ENCODE results near the gene SYT7.

Gene SYT7

GRCh38 chr11:61507012-61507768 lies 73.7 kb downstream of the SYT7 start:
- DNase-seq: no peak
- H3K9me3 ChIP-seq (replicated peaks; ENCODE audit: insufficient read depth, low read length): no peaks in the 10 kb centered on the region
- no peak overlapping the region for H3K4me2 ChIP-seq (ENCODE audit: low read depth, low read length)
- H3K9me2 ChIP-seq (replicated peaks; ENCODE audit: insufficient read depth, low read length): no peaks in the 10 kb centered on the region
- H3K79me2 ChIP-seq (ENCODE audit: low read length): no peaks in the 10 kb centered on the region
- no peaks in the 10 kb centered on the region for H3K36me3 ChIP-seq (replicated peaks; ENCODE audit: insufficient read depth, low read length)
- H3K27ac ChIP-seq (ENCODE audit: low read length): no peak overlapping the region
- H3K27me3 ChIP-seq (replicated peaks; ENCODE audit: insufficient read depth, low read length): peaks cover 70% of the 10 kb centered on the region
- no peaks in the 10 kb centered on the region for H3K4me1 ChIP-seq (ENCODE audit: low read length)
- no peak for TF ChIP-seq EZH2phosphoT487 (IDR thresholded peaks at IDR 0.05; ENCODE audit: low read length)
- no peak overlapping the region for H3K4me3 ChIP-seq (ENCODE audit: low read length)
- H2AFZ ChIP-seq (ENCODE audit: low read length): no peak overlapping the region
- no peaks in the 10 kb centered on the region for H3F3A ChIP-seq (ENCODE audit: insufficient read depth, low read length)
- no peak overlapping the region for H3K9ac ChIP-seq (ENCODE audit: low read length)
- H4K20me1 ChIP-seq (ENCODE audit: insufficient read depth, low read length): no peaks in the 10 kb centered on the region

- H3K27me3 ChIP-seq (replicated peaks; ENCODE audit: insufficient read depth, low read length): peaks cover 56% of the 10 kb centered on the region
These were observed 75.2 kb downstream of the SYT7 start for GRCh38 chr11:61505640-61506155.

GRCh38 chr11:61505106-61505505 lies 75.8 kb downstream of the SYT7 start:
- Histone ChIP-seq H3K36me3 (replicated peaks; ENCODE audit: insufficient read depth, low read length) (no peaks in the 10 kb centered on the region), H3K27ac (ENCODE audit: low read length) (no peak overlapping the region), H3K9me3 (replicated peaks; ENCODE audit: insufficient read depth, low read length) (no peaks in the 10 kb centered on the region), H3K9ac (ENCODE audit: low read length) (no peak overlapping the region), H3K4me1 (ENCODE audit: low read length) (no peaks in the 10 kb centered on the region), H3F3A (ENCODE audit: insufficient read depth, low read length) (no peaks in the 10 kb centered on the region), H3K79me2 (ENCODE audit: low read length) (no peaks in the 10 kb centered on the region), H4K20me1 (ENCODE audit: insufficient read depth, low read length) (no peaks in the 10 kb centered on the region), H3K27me3 (replicated peaks; ENCODE audit: insufficient read depth, low read length) (peaks cover 50% of the 10 kb centered on the region), H2AFZ (ENCODE audit: low read length) (no peak overlapping the region), H3K4me2 (ENCODE audit: low read depth, low read length) (no peak overlapping the region), H3K9me2 (replicated peaks; ENCODE audit: insufficient read depth, low read length) (no peaks in the 10 kb centered on the region), H3K4me3 (ENCODE audit: low read length) (no peak overlapping the region)
- TF ChIP-seq EZH2phosphoT487 (IDR thresholded peaks at IDR 0.05; ENCODE audit: low read length): no peak
- no peak for TF ChIP-seq CTCF (IDR thresholded peaks at IDR 0.05; ENCODE audit: low read length)
- TF ChIP-seq EZH2 (optimal IDR thresholded peaks at IDR 0.05; ENCODE audit: low read depth, low read length): no peak
- no peak for DNase-seq

More at GRCh38 chr11:61505640-61506155, 75.2 kb downstream of the SYT7 start:
- Histone ChIP-seq H3K9me3 (replicated peaks; ENCODE audit: insufficient read depth, low read length) (no peaks in the 10 kb centered on the region), H3K36me3 (replicated peaks; ENCODE audit: insufficient read depth, low read length) (no peaks in the 10 kb centered on the region), H4K20me1 (ENCODE audit: insufficient read depth, low read length) (no peaks in the 10 kb centered on the region), H3K4me3 (ENCODE audit: low read length) (no peak overlapping the region), H3K9ac (ENCODE audit: low read length) (no peak overlapping the region), H3K4me1 (ENCODE audit: low read length) (no peaks in the 10 kb centered on the region), H2AFZ (ENCODE audit: low read length) (no peak overlapping the region), H3K79me2 (ENCODE audit: low read length) (no peaks in the 10 kb centered on the region), H3F3A (ENCODE audit: insufficient read depth, low read length) (no peaks in the 10 kb centered on the region), H3K27ac (ENCODE audit: low read length) (no peak overlapping the region), H3K9me2 (replicated peaks; ENCODE audit: insufficient read depth, low read length) (no peaks in the 10 kb centered on the region), H3K4me2 (ENCODE audit: low read depth, low read length) (no peak overlapping the region)
- TF ChIP-seq CTCF (IDR thresholded peaks at IDR 0.05; ENCODE audit: low read length): no peak
- TF ChIP-seq EZH2 (optimal IDR thresholded peaks at IDR 0.05; ENCODE audit: low read depth, low read length): no peak
- no peak for TF ChIP-seq EZH2phosphoT487 (IDR thresholded peaks at IDR 0.05; ENCODE audit: low read length)
- no peak for DNase-seq

Data from MM.1S (cell line).